Panc1 (cell line): Measurements from ENCODE around the gene EFL1. TPM values are rescaled to one million over a fixed set of nuclear protein-coding genes. Genes with fewer than 3 reads are reported as not detected.

Experiments
- ATAC-seq: fragments of 200-7000 bp; cut with Tn5 transposase; 2 replicates; pipeline ENCODE4 v1.9.1; 2020; ENCODE audit warnings: mild to moderate bottlenecking, moderate library complexity
- BruUV-seq: library from RNA; stranded (reverse); fragments of 400-500 nt; replicated peaks from 2 replicates; lab custom pipeline; 2021; lab: Mats Ljungman, UMichigan
- CTCF ChIA-PET: fragments of 300-600 bp; sonication (Branson Sonifier 250); formaldehyde crosslinking; loops from one replicate; lab custom pipeline; 2022; ENCODE audit warnings: antibody characterized with exemption; lab: Charles Lee
- POLR2A ChIA-PET: fragments of 300-600 bp; sonication (Branson Sonifier 250); formaldehyde crosslinking; loops from one replicate; lab custom pipeline; 2022; ENCODE audit warnings: antibody characterized with exemption; lab: Charles Lee
- DNase-seq: peaks from one replicate; pipeline ENCODE4 v3.0.0-alpha.2; 2010; ENCODE audit warnings: low read depth, low spot score
- H3K27ac ChIP-seq: 2 replicates; pipeline ENCODE4 v1.5.1; 2011; ENCODE audit warnings: mild to moderate bottlenecking, low read length, inconsistent platforms
- H3K27me3 ChIP-seq: fragments of 200-500 bp; sonication (Bioruptor generic); 2 replicates; pipeline ENCODE4 v1.6.0; 2014; ENCODE audit warnings: low read length, inconsistent platforms; ENCODE audit not compliant: control insufficient read depth, insufficient read depth
- H3K36me3 ChIP-seq: fragments of 200-500 bp; sonication (Bioruptor generic); 2 replicates; pipeline ENCODE4 v1.5.1; 2014; ENCODE audit warnings: inconsistent platforms, mild to moderate bottlenecking, low read length, moderate library complexity; ENCODE audit not compliant: control insufficient read depth, insufficient read depth
- H3K4me1 ChIP-seq: 2 replicates; pipeline ENCODE4 v1.5.1; 2011; ENCODE audit warnings: inconsistent platforms, mild to moderate bottlenecking, low read length, moderate library complexity; ENCODE audit not compliant: control insufficient read depth, insufficient read depth
- H3K4me3 ChIP-seq, 2 experiments: 2 replicates each; pipeline ENCODE4 v1.5.1; 2011 to 2012; ENCODE audit warnings: low read depth in 2 of 2, low read length in 2 of 2, mild to moderate bottlenecking in 2 of 2, inconsistent platforms in 1 of 2, moderate library complexity in 1 of 2
- H3K9me3 ChIP-seq: fragments of 200-500 bp; sonication (Bioruptor generic); 2 replicates; pipeline ENCODE4 v1.5.1; 2014; ENCODE audit warnings: low read depth, mild to moderate bottlenecking, inconsistent platforms, low read length, moderate library complexity; ENCODE audit not compliant: control insufficient read depth, insufficient read depth
- POLR2AphosphoS5 ChIP-seq: IDR thresholded peaks from 2 replicates; pipeline ENCODE4 v1.6.1; 2012; ENCODE audit warnings: mild to moderate bottlenecking, low read depth, low read length, moderate library complexity
- SIN3A ChIP-seq: IDR thresholded peaks from 2 replicates; pipeline ENCODE4 v1.6.1; 2012; ENCODE audit warnings: low read depth, mild to moderate bottlenecking, low read length, moderate library complexity, borderline replicate concordance; ENCODE audit not compliant: insufficient read depth
- TCF7L2 ChIP-seq: IDR thresholded peaks from 2 replicates; pipeline ENCODE4 v1.6.1; 2011; ENCODE audit warnings: mild to moderate bottlenecking, low read depth, low read length, inconsistent platforms
- in situ Hi-C: cut with HindIII; loops from 2 replicates; pipeline ENCODE4 v1.10.0; 2016; ENCODE audit warnings: low sequenced_read_pairs, low pct_unique_long_range_greater_than_20kb
- intact Hi-C: fragments of 100-400 bp; cut with micrococcal nuclease; formaldehyde crosslinking; loops from one replicate; pipeline ENCODE4 v1.10.0; 2022; ENCODE audit not compliant: unreplicated experiment
- total RNA-seq: library from RNA; stranded (reverse); gene quantifications from one replicate; pipeline ENCODE4 v1.2.1, GENCODE V29; 2021; ENCODE audit not compliant: unreplicated experiment
- TF ChIP-seq, protein P1 (sequence below), 2 experiments: IDR thresholded peaks; 2 replicates each; pipeline ENCODE4 v1.6.1; 2011 to 2012; ENCODE audit warnings: low read depth in 2 of 2, control low read depth in 1 of 2, low read length in 1 of 2, mild to moderate bottlenecking in 1 of 2, moderate library complexity in 1 of 2; ENCODE audit not compliant: insufficient read depth in 1 of 2
- TF ChIP-seq, protein P2 (sequence below): fragments of 450-650 bp; IDR thresholded peaks from 2 replicates; pipeline ENCODE4 v1.5.1; 2017; ENCODE audit warnings: mild to moderate bottlenecking

Gene EFL1
- total RNA-seq, 1 experiment from 2014 or later, result 20.2 TPM

- H3K36me3 ChIP-seq, result no peaks in the 10 kb centered on the region
- in situ Hi-C loops, result no loop called here
Measured at GRCh38 chr15:82231842-82232241, 30.7 kb downstream of the EFL1 start.

DNA sequence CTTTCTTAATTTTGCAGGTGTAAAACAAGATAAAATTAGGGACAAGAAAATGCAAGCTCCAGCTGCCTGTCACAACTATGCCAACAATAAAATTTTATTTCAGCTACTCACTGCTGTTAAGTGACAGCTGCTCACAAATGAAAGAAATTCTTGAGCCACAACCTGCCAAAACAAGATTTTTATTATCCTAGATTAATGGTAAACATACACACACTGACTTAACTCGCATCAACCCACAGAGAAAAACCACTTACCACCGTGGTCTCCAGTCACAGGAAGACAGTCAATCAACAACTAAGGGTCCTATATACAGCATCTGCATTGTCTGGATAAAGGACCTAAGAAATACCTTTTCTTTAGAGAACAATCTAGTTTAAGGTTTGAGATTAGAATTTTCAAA lies 31.3 kb downstream of the EFL1 start:
- Histone ChIP-seq H3K4me3 (no peak overlapping the region), H3K36me3 (no peaks in the 10 kb centered on the region), H3K9me3 (no peaks in the 10 kb centered on the region), H3K4me1 (no peaks in the 10 kb centered on the region), H3K27ac (no peak overlapping the region), H3K27me3 (no peaks in the 10 kb centered on the region)
- no peak for ATAC-seq
- no peak for DNase-seq
- TF ChIP-seq, protein P1, sequence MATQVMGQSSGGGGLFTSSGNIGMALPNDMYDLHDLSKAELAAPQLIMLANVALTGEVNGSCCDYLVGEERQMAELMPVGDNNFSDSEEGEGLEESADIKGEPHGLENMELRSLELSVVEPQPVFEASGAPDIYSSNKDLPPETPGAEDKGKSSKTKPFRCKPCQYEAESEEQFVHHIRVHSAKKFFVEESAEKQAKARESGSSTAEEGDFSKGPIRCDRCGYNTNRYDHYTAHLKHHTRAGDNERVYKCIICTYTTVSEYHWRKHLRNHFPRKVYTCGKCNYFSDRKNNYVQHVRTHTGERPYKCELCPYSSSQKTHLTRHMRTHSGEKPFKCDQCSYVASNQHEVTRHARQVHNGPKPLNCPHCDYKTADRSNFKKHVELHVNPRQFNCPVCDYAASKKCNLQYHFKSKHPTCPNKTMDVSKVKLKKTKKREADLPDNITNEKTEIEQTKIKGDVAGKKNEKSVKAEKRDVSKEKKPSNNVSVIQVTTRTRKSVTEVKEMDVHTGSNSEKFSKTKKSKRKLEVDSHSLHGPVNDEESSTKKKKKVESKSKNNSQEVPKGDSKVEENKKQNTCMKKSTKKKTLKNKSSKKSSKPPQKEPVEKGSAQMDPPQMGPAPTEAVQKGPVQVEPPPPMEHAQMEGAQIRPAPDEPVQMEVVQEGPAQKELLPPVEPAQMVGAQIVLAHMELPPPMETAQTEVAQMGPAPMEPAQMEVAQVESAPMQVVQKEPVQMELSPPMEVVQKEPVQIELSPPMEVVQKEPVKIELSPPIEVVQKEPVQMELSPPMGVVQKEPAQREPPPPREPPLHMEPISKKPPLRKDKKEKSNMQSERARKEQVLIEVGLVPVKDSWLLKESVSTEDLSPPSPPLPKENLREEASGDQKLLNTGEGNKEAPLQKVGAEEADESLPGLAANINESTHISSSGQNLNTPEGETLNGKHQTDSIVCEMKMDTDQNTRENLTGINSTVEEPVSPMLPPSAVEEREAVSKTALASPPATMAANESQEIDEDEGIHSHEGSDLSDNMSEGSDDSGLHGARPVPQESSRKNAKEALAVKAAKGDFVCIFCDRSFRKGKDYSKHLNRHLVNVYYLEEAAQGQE (IDR thresholded peaks at IDR 0.05; ENCODE audit: insufficient read depth in 1 of 2, low read depth in 2 of 2, low read length in 1 of 2), result no peak
- TF ChIP-seq SIN3A (no peak), POLR2AphosphoS5 (no peak)
- intact Hi-C loops (no loop called here), in situ Hi-C loops (no loop called here)
- CTCF ChIA-PET, result no interaction called here
- BruUV-seq, result no TSS peak
- POLR2A ChIA-PET, result no interaction called here

More at GRCh38 chr15:82231842-82232241, 30.7 kb downstream of the EFL1 start:
- TF ChIP-seq, protein P1 (IDR thresholded peaks at IDR 0.05; ENCODE audit: insufficient read depth in 1 of 2, low read depth in 2 of 2, low read length in 1 of 2), result no peak
- TF ChIP-seq TCF7L2 (no peak), POLR2AphosphoS5 (no peak), SIN3A (no peak)
- TF ChIP-seq, protein P2, sequence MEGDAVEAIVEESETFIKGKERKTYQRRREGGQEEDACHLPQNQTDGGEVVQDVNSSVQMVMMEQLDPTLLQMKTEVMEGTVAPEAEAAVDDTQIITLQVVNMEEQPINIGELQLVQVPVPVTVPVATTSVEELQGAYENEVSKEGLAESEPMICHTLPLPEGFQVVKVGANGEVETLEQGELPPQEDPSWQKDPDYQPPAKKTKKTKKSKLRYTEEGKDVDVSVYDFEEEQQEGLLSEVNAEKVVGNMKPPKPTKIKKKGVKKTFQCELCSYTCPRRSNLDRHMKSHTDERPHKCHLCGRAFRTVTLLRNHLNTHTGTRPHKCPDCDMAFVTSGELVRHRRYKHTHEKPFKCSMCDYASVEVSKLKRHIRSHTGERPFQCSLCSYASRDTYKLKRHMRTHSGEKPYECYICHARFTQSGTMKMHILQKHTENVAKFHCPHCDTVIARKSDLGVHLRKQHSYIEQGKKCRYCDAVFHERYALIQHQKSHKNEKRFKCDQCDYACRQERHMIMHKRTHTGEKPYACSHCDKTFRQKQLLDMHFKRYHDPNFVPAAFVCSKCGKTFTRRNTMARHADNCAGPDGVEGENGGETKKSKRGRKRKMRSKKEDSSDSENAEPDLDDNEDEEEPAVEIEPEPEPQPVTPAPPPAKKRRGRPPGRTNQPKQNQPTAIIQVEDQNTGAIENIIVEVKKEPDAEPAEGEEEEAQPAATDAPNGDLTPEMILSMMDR, result no peak
- H3K9me3 ChIP-seq, result no peaks in the 10 kb centered on the region
- H3K27ac ChIP-seq, result no peak overlapping the region
- ChIA-PET POLR2A (no interaction called here), CTCF (no interaction called here)
- ATAC-seq, result no peak
- intact Hi-C loops, result no loop called here
- no TSS peak for BruUV-seq
- H3K4me1 ChIP-seq, result no peaks in the 10 kb centered on the region
- no peak for DNase-seq
- no peaks in the 10 kb centered on the region for H3K27me3 ChIP-seq
- H3K4me3 ChIP-seq, result no peak overlapping the region
